Activated CD4-positive, CD25-positive, alpha-beta regulatory T cell treated with anti-CD3 and anti-CD28 coated beads, Interleukin-2, amount 50 U/mL, for 72 hours (primary cell): ENCODE data around the gene SP6.

Experiments used
- DNase-seq: peaks from one replicate; pipeline ENCODE4 v3.0.0; 2021

The SP6 gene

GRCh38 chr17:47831003-47831933, 19.7 kb downstream of the SP6 start, which contains the start of the genes LRRC46 and MRPL10:
Gene LRRC46 (plus strand): TSS chr17:47831670. CDS start chr17:47831990, 320 bp downstream.
Gene MRPL10 (minus strand): TSS chr17:47831541. CDS start chr17:47831511, 30 bp downstream.
- DNase-seq = peak; percentile 92

- no peak for DNase-seq
These were observed 20.5 kb downstream of the SP6 start for GRCh38 chr17:47830396-47831002.

- DNase-seq = no peak
These were observed 21.1 kb downstream of the SP6 start for GRCh38 chr17:47829870-47830269.

- no peak for DNase-seq
These were observed 27.4 kb downstream of the SP6 start for GRCh38 chr17:47823519-47823918.

- no peak for DNase-seq
These were observed 28.2 kb downstream of the SP6 start for GRCh38 chr17:47822785-47823184.

- peak; percentile 71 for DNase-seq
These were observed 29.3 kb downstream of the SP6 start, which contains the start of gene OSBPL7 for GRCh38 chr17:47821424-47822391. Gene OSBPL7 (minus strand): TSS chr17:47821794. CDS start chr17:47820278, 1,516 bp downstream.

GRCh38 chr17:47821031-47821423, 29.9 kb downstream of the SP6 start:
- DNase-seq = no peak

- DNase-seq = no peak
These were observed 30.8 kb downstream of the SP6 start for GRCh38 chr17:47820033-47820789.

- DNase-seq = no peak
These were observed 31.5 kb downstream of the SP6 start for GRCh38 chr17:47819475-47819874.

- no peak for DNase-seq
These were observed 32.8 kb downstream of the SP6 start for GRCh38 chr17:47818002-47818695.

GRCh38 chr17:47816947-47817346, 34.0 kb downstream of the SP6 start:
- no peak for DNase-seq

GRCh38 chr17:47816111-47816735, 34.7 kb downstream of the SP6 start:
- DNase-seq = no peak

GRCh38 chr17:47815106-47815918, 35.7 kb downstream of the SP6 start:
- DNase-seq = no peak

- peak; percentile 18 for DNase-seq
These were observed 37.4 kb downstream of the SP6 start for GRCh38 chr17:47813512-47814031.

- no peak for DNase-seq
These were observed 37.9 kb downstream of the SP6 start for GRCh38 chr17:47813077-47813476.

- DNase-seq = no peak
These were observed 38.6 kb downstream of the SP6 start for GRCh38 chr17:47812146-47812920.

- DNase-seq = no peak
These were observed 39.3 kb downstream of the SP6 start for GRCh38 chr17:47811709-47812108.

GRCh38 chr17:47810901-47811635, 39.9 kb downstream of the SP6 start:
- no peak for DNase-seq
